T-helper 2 cell (primary cell): ENCODE data around the gene DCUN1D4.
A peak's percentile ranks its signal among the peaks of the same experiment; 100 is the strongest.

Source experiments
- DNase-seq, 5 experiments: peaks; one replicate each; pipeline versions ENCODE4 v3.0.0 to v3.0.0-alpha.2; 2012 to 2022
- total RNA-seq, 2 donors: gene quantifications; one replicate each; lab custom pipeline; 2026; lab: John Stamatoyannopoulos, UW

Gene DCUN1D4
- 27.4 to 33.7 reads per million in 2 donors for total RNA-seq

GRCh38 chr4:51842554-51843308 lies at the start of gene DCUN1D4:
Gene DCUN1D4, plus strand, starts transcription at chr4:51843153. Its CDS starts 90 bp downstream, at chr4:51843243.
- DNase-seq: peak; percentile 91 to 99 (median 98)

- no peak for DNase-seq
Observed at GRCh38 chr4:51820443-51821234, 22.3 kb upstream of the DCUN1D4 start.

- DNase-seq: no peak
Observed at GRCh38 chr4:51825341-51825740, 17.6 kb upstream of the DCUN1D4 start.

- no peak for DNase-seq
Observed at GRCh38 chr4:51830156-51830720, 12.7 kb upstream of the DCUN1D4 start.

GRCh38 chr4:51831133-51831532 lies 11.8 kb upstream of the DCUN1D4 start:
- DNase-seq: peak; percentile 16 to 53 (median 44)

GRCh38 chr4:51833236-51833635 lies 9.7 kb upstream of the DCUN1D4 start:
- no peak for DNase-seq

- DNase-seq: no peak
Observed at GRCh38 chr4:51835079-51835478, 7.9 kb upstream of the DCUN1D4 start.

GRCh38 chr4:51835855-51836254 lies 7.1 kb upstream of the DCUN1D4 start:
- no peak for DNase-seq

GRCh38 chr4:51836549-51836948 lies 6.4 kb upstream of the DCUN1D4 start:
- no peak for DNase-seq

- no peak for DNase-seq
Observed at GRCh38 chr4:51840781-51841180, 2.2 kb upstream of the DCUN1D4 start.

- no peak for DNase-seq
Observed at GRCh38 chr4:51842167-51842553, 793 bp upstream of the DCUN1D4 start.

GRCh38 chr4:51843309-51844152 lies 578 bp downstream of the DCUN1D4 start:
- peak; percentile 22 to 68 (median 44) for DNase-seq

- peak; percentile 52 to 90 (median 71) for DNase-seq
Observed at GRCh38 chr4:51844153-51845054, 1.5 kb downstream of the DCUN1D4 start.

- no peak for DNase-seq
Observed at GRCh38 chr4:51845055-51845426, 2.1 kb downstream of the DCUN1D4 start.

GRCh38 chr4:51845711-51846110 lies 2.8 kb downstream of the DCUN1D4 start:
- DNase-seq: no peak

- no peak for DNase-seq
Observed at GRCh38 chr4:51849430-51849829, 6.5 kb downstream of the DCUN1D4 start.

GRCh38 chr4:51850294-51850693 lies 7.3 kb downstream of the DCUN1D4 start:
- DNase-seq: no peak

GRCh38 chr4:51851090-51851936 lies 8.4 kb downstream of the DCUN1D4 start:
- DNase-seq: no peak

GRCh38 chr4:51851937-51852290 lies 9.0 kb downstream of the DCUN1D4 start:
- DNase-seq: no peak

GRCh38 chr4:51853027-51853682 lies 10.2 kb downstream of the DCUN1D4 start:
- DNase-seq: no peak
